ENCODE results near the gene ZDHHC14.

- TF ChIP-seq CTCF (IDR thresholded peaks at IDR 0.05; ENCODE audit: low read depth, low read length, poor library complexity, severe bottlenecking) (no peak), EZH2phosphoT487 (IDR thresholded peaks at IDR 0.05; ENCODE audit: borderline replicate concordance, low read length) (no peak)
Measured at GRCh38 chr6:157479464-157480303, 98.7 kb downstream of the ZDHHC14 start.
